GM19238 (cell line): ENCODE results near the gene BIRC3.
A peak's percentile ranks its signal among the peaks of the same experiment; 100 is the strongest.

Experiments used
- DNase-seq: peaks from one replicate; pipeline ENCODE4 v3.0.0; 2011; ENCODE audit warnings: low spot score; ENCODE audit not compliant: insufficient read length

The BIRC3 gene

GRCh38 chr11:102317099-102317767, at the start of gene BIRC3:
Gene BIRC3 (plus strand): TSS chr11:102317484. CDS start chr11:102324510, 7,026 bp downstream.
- peak; percentile 54 for DNase-seq

- DNase-seq: no peak
These were observed 49.7 kb upstream of the BIRC3 start for GRCh38 chr11:102267609-102268008.

GRCh38 chr11:102268083-102268984, 49.0 kb upstream of the BIRC3 start:
- peak; percentile 62 for DNase-seq

- no peak for DNase-seq
These were observed 48.3 kb upstream of the BIRC3 start for GRCh38 chr11:102268985-102269470.

GRCh38 chr11:102269927-102270326, 47.4 kb upstream of the BIRC3 start:
- no peak for DNase-seq

GRCh38 chr11:102272047-102272824, 45.0 kb upstream of the BIRC3 start:
- no peak for DNase-seq

- DNase-seq: no peak
These were observed 42.7 kb upstream of the BIRC3 start for GRCh38 chr11:102274628-102275027.

- DNase-seq: no peak
These were observed 40.9 kb upstream of the BIRC3 start for GRCh38 chr11:102276362-102276761.

- DNase-seq: no peak
These were observed 40.5 kb upstream of the BIRC3 start for GRCh38 chr11:102276783-102277182.

GRCh38 chr11:102279641-102280170, 37.6 kb upstream of the BIRC3 start:
- no peak for DNase-seq

- DNase-seq: no peak
These were observed 36.9 kb upstream of the BIRC3 start for GRCh38 chr11:102280245-102280833.

GRCh38 chr11:102283116-102283485, 34.2 kb upstream of the BIRC3 start:
- DNase-seq: no peak

- DNase-seq: no peak
These were observed 33.3 kb upstream of the BIRC3 start for GRCh38 chr11:102284008-102284407.

GRCh38 chr11:102286292-102286691, 31.0 kb upstream of the BIRC3 start:
- DNase-seq: no peak

GRCh38 chr11:102287964-102288724, 29.1 kb upstream of the BIRC3 start:
- peak; percentile 39 for DNase-seq

GRCh38 chr11:102288725-102289083, 28.6 kb upstream of the BIRC3 start:
- DNase-seq: no peak

- no peak for DNase-seq
These were observed 27.7 kb upstream of the BIRC3 start for GRCh38 chr11:102289592-102289991.

GRCh38 chr11:102291831-102292230, 25.5 kb upstream of the BIRC3 start:
- DNase-seq: no peak

GRCh38 chr11:102292933-102293332, 24.4 kb upstream of the BIRC3 start:
- no peak for DNase-seq

- no peak for DNase-seq
These were observed 23.2 kb upstream of the BIRC3 start for GRCh38 chr11:102293873-102294601.
